H9 (cell line): ENCODE results near the gene MEP1A. TPM values are rescaled to one million over a fixed set of nuclear protein-coding genes. Genes with fewer than 3 reads are reported as not detected.

Experiments
- DNase-seq: peaks from one replicate; pipeline ENCODE4 v3.0.0-alpha.2; 2017
- H2AFZ ChIP-seq: one replicate; pipeline ENCODE4 v1.6.1; 2013; ENCODE audit warnings: mild to moderate bottlenecking, low read length, control low read depth, moderate library complexity
- H2AK5ac ChIP-seq: 2 replicates; pipeline ENCODE4 v1.6.1; 2013; ENCODE audit warnings: low read length, control low read depth, mixed read lengths; ENCODE audit not compliant: insufficient read length
- H2BK120ac ChIP-seq: one replicate; pipeline ENCODE4 v1.6.1; 2013; ENCODE audit warnings: low read depth, mild to moderate bottlenecking, low read length, control low read depth, inconsistent platforms; ENCODE audit not compliant: poor library complexity, severe bottlenecking
- H2BK12ac ChIP-seq: 2 replicates; pipeline ENCODE4 v1.6.1; 2013; ENCODE audit warnings: low read length, control low read depth, mixed read lengths, low read depth; ENCODE audit not compliant: insufficient read length
- H2BK15ac ChIP-seq: 2 replicates; pipeline ENCODE4 v1.6.1; 2013; ENCODE audit warnings: low read depth, low read length, control low read depth
- H2BK20ac ChIP-seq: one replicate; pipeline ENCODE4 v1.6.1; 2013; ENCODE audit warnings: low read depth, mild to moderate bottlenecking, low read length, control low read depth, inconsistent platforms; ENCODE audit not compliant: poor library complexity, severe bottlenecking
- H2BK5ac ChIP-seq: 2 replicates; pipeline ENCODE4 v1.6.1; 2013; ENCODE audit warnings: low read length, control low read depth, mixed read lengths; ENCODE audit not compliant: insufficient read length
- H3K14ac ChIP-seq: 2 replicates; pipeline ENCODE4 v1.6.1; 2013; ENCODE audit warnings: low read length, control low read depth; ENCODE audit not compliant: insufficient read depth
- H3K18ac ChIP-seq: 2 replicates; pipeline ENCODE4 v1.6.1; 2013; ENCODE audit warnings: low read depth, mild to moderate bottlenecking, mixed read lengths, low read length, control low read depth; ENCODE audit not compliant: insufficient read length
- H3K23ac ChIP-seq: 2 replicates; pipeline ENCODE4 v1.6.1; 2013; ENCODE audit warnings: low read length, control low read depth, mixed read lengths, low read depth; ENCODE audit not compliant: insufficient read length
- H3K23me2 ChIP-seq: 2 replicates; pipeline ENCODE4 v1.6.1; 2013; ENCODE audit warnings: low read depth, mild to moderate bottlenecking, mixed read lengths, low read length, control low read depth; ENCODE audit not compliant: insufficient read length, poor library complexity, severe bottlenecking
- H3K27ac ChIP-seq: 2 replicates; pipeline ENCODE4 v1.5.1; 2013; ENCODE audit warnings: low read length, control low read depth, mixed read lengths, low read depth; ENCODE audit not compliant: insufficient read length
- H3K27me3 ChIP-seq: 2 replicates; pipeline ENCODE4 v1.6.1; 2013; ENCODE audit warnings: low read length, control low read depth, inconsistent platforms; ENCODE audit not compliant: insufficient read depth
- H3K4ac ChIP-seq: 2 replicates; pipeline ENCODE4 v1.6.1; 2013; ENCODE audit warnings: low read depth, mild to moderate bottlenecking, control low read depth, inconsistent platforms, low read length, moderate library complexity
- H3K4me1 ChIP-seq: 2 replicates; pipeline ENCODE4 v1.6.1; 2013; ENCODE audit warnings: low read length, control low read depth, inconsistent platforms; ENCODE audit not compliant: insufficient read depth
- H3K4me2 ChIP-seq: 2 replicates; pipeline ENCODE4 v1.6.1; 2013; ENCODE audit warnings: low read length, control low read depth, mixed read lengths; ENCODE audit not compliant: insufficient read length, insufficient read depth
- H3K56ac ChIP-seq: 2 replicates; pipeline ENCODE4 v1.6.1; 2013; ENCODE audit warnings: low read depth, mild to moderate bottlenecking, mixed read lengths, low read length, control low read depth; ENCODE audit not compliant: insufficient read length
- H3K79me1 ChIP-seq: 2 replicates; pipeline ENCODE4 v1.6.1; 2013; ENCODE audit warnings: low read depth, mild to moderate bottlenecking, moderate library complexity, low read length, control low read depth, inconsistent platforms; ENCODE audit not compliant: insufficient read depth, poor library complexity, severe bottlenecking
- H3K79me2 ChIP-seq: 2 replicates; pipeline ENCODE4 v1.6.1; 2013; ENCODE audit warnings: low read length, control low read depth, inconsistent platforms; ENCODE audit not compliant: insufficient read depth
- H3K9ac ChIP-seq: 2 replicates; pipeline ENCODE4 v1.6.1; 2013; ENCODE audit warnings: low read length, control low read depth, mixed read lengths; ENCODE audit not compliant: insufficient read length; ENCODE audit errors: extremely low read depth
- H3K9me3 ChIP-seq: one replicate; pipeline ENCODE4 v1.6.1; 2013; ENCODE audit warnings: low read depth, low read length, inconsistent platforms; ENCODE audit not compliant: control insufficient read depth
- H3T11ph ChIP-seq: one replicate; pipeline ENCODE4 v1.6.1; 2013; ENCODE audit warnings: mild to moderate bottlenecking, low read length, control low read depth, inconsistent platforms
- H4K20me1 ChIP-seq: one replicate; pipeline ENCODE4 v1.6.1; 2013; ENCODE audit not compliant: control insufficient read depth, insufficient read length, insufficient read depth
- H4K5ac ChIP-seq: 2 replicates; pipeline ENCODE4 v1.6.1; 2013; ENCODE audit warnings: low read depth, mild to moderate bottlenecking, mixed read lengths, low read length, control low read depth; ENCODE audit not compliant: insufficient read length
- H4K8ac ChIP-seq: replicated peaks from 2 replicates; pipeline ENCODE4 v1.6.1; 2013; ENCODE audit warnings: low read length, control low read depth, mixed read lengths, low read depth; ENCODE audit not compliant: insufficient read length
- H4K91ac ChIP-seq: 2 replicates; pipeline ENCODE4 v1.6.1; 2013; ENCODE audit warnings: low read depth, mild to moderate bottlenecking, moderate library complexity, mixed read lengths, low read length, control low read depth; ENCODE audit not compliant: insufficient read length
- H3K27ac Mint-ChIP-seq, 3 experiments: 2 replicates in 2 of 3; 3 replicates in 1 of 3; pipeline ENCODE4 v1.8.0; 2020 to 2021; ENCODE audit warnings: mixed read lengths in 3 of 3, mild to moderate bottlenecking in 1 of 3, moderate library complexity in 1 of 3
- H3K27me3 Mint-ChIP-seq: 2 replicates; pipeline ENCODE4 v1.8.0; 2021; ENCODE audit warnings: low read depth, mild to moderate bottlenecking, moderate library complexity, mixed read lengths
- H3K36me3 Mint-ChIP-seq, 3 experiments: 2 replicates in 2 of 3; 3 replicates in 1 of 3; pipeline ENCODE4 v1.8.0; 2020 to 2021; ENCODE audit warnings: low read depth in 3 of 3, mixed read lengths in 3 of 3; ENCODE audit not compliant: insufficient read depth in 1 of 3
- H3K4me1 Mint-ChIP-seq, 2 experiments: 2 replicates each; pipeline ENCODE4 v1.8.0; 2020; ENCODE audit warnings: mixed read lengths in 2 of 2
- H3K4me3 Mint-ChIP-seq, 2 experiments: 2 replicates in 1 of 2; 3 replicates in 1 of 2; pipeline ENCODE4 v1.8.0; 2020 to 2021; ENCODE audit warnings: mild to moderate bottlenecking in 2 of 2, mixed read lengths in 2 of 2, moderate library complexity in 1 of 2
- H3K9me3 Mint-ChIP-seq, 2 experiments: 2 replicates in 1 of 2; 3 replicates in 1 of 2; pipeline ENCODE4 v1.8.0; 2020; ENCODE audit warnings: mild to moderate bottlenecking in 2 of 2, mixed read lengths in 2 of 2, moderate library complexity in 1 of 2
- WGBS: extraction: QIAGEN DNeasy Blood & Tissue Kit; methylation state at CpG from one replicate; pipeline ENCODE4 v1.1.7; 2013; ENCODE audit warnings: missing lambda C conversion rate, low lambda C conversion rate, mixed read lengths; ENCODE audit not compliant: insufficient read length; ENCODE audit errors: extremely low coverage; 5-methylcytosine and 5-hydroxymethylcytosine counted together
- total RNA-seq: library from RNA; stranded (reverse); gene quantifications from 2 replicates; pipeline ENCODE4 v1.2.1, GENCODE V29; 2021
- TF ChIP-seq, protein P1 (sequence below): fragments of 200-600 bp; sonication (generic); conservative IDR thresholded peaks from 3 replicates; pipeline ENCODE4 v1.8.0; 2021; ENCODE audit warnings: antibody characterized with exemption, mild to moderate bottlenecking

MEP1A gene
- total RNA-seq, 1 experiment from 2014 or later, result not detected

DNA sequence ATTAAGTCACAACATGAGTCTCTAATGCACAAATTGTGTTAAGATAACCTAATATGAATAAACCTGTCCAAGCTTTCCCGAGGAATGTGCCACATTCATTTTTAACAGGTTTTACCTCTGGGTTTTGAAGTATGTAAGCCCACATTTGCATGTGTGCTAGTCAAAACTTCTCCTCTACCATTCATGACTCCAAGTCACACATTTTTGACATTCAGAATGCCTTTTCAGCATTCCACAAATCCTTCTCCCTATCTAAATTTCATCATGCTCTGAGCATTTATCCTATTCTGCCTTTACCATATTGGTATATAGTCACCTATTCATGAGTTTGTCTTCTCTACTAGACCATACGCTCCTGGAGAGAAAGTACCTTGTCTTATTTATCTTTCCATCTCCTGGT lies 72.0 kb downstream of the MEP1A start:
- Histone ChIP-seq H3K79me1 (no peaks in the 10 kb centered on the region), H3K9ac (no peak overlapping the region), H3K27ac (no peak overlapping the region), H3K9me3 (no peaks in the 10 kb centered on the region), H3K23me2 (no peaks in the 10 kb centered on the region), H3K27me3 (no peaks in the 10 kb centered on the region), H3K4ac (no peak overlapping the region), H3K23ac (no peak overlapping the region), H4K5ac (no peak overlapping the region), H3K4me1 (no peaks in the 10 kb centered on the region), H4K8ac (no peak overlapping the region), H2BK120ac (no peak overlapping the region), H2BK12ac (no peak overlapping the region), H2AFZ (no peak overlapping the region), H2BK15ac (no peak overlapping the region), H2BK20ac (no peak overlapping the region), H4K20me1 (no peaks in the 10 kb centered on the region), H2AK5ac (no peak overlapping the region), H4K91ac (no peak overlapping the region), H3K18ac (no peak overlapping the region), H3K56ac (no peak overlapping the region), H3K79me2 (no peaks in the 10 kb centered on the region), H3K14ac (no peak overlapping the region), H2BK5ac (no peak overlapping the region), H3K4me2 (no peak overlapping the region), H3T11ph (no peak overlapping the region)
- Mint-ChIP-seq H3K27ac (no peak overlapping the region), H3K27me3 (peaks cover 3% of the 10 kb centered on the region; the same call in 1 of the 2 replicates), H3K36me3 (no peaks in the 10 kb centered on the region; a peak in 1 of 7 replicates), H3K9me3 (peaks cover 3 to 4% of the 10 kb centered on the region in 2 experiments; a peak in 3 of 5 replicates), H3K4me1 (peaks cover 2 to 7% of the 10 kb centered on the region in 2 experiments), H3K4me3 (no peak overlapping the region)
- TF ChIP-seq, protein P1, sequence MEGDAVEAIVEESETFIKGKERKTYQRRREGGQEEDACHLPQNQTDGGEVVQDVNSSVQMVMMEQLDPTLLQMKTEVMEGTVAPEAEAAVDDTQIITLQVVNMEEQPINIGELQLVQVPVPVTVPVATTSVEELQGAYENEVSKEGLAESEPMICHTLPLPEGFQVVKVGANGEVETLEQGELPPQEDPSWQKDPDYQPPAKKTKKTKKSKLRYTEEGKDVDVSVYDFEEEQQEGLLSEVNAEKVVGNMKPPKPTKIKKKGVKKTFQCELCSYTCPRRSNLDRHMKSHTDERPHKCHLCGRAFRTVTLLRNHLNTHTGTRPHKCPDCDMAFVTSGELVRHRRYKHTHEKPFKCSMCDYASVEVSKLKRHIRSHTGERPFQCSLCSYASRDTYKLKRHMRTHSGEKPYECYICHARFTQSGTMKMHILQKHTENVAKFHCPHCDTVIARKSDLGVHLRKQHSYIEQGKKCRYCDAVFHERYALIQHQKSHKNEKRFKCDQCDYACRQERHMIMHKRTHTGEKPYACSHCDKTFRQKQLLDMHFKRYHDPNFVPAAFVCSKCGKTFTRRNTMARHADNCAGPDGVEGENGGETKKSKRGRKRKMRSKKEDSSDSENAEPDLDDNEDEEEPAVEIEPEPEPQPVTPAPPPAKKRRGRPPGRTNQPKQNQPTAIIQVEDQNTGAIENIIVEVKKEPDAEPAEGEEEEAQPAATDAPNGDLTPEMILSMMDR, result no peak
- DNase-seq, result no peak
- WGBS, result no CpG with 5 or more reads among the region's 2 CpGs
